Mucosa of stomach (tissue), 1 donor: ENCODE measurements around the gene PILRA.

ENCODE experiments used
- H3K27me3 ChIP-seq: one replicate; pipeline ENCODE4 v1.7.0; 2013; ENCODE audit warnings: mild to moderate bottlenecking, low read length; ENCODE audit not compliant: control insufficient read depth, insufficient read depth
- H3K36me3 ChIP-seq: one replicate; pipeline ENCODE4 v1.7.0; 2013; ENCODE audit warnings: low read length; ENCODE audit not compliant: control insufficient read depth, insufficient read depth
- H3K4me1 ChIP-seq: one replicate; pipeline ENCODE4 v1.7.0; 2013; ENCODE audit warnings: mild to moderate bottlenecking, low read length; ENCODE audit not compliant: control insufficient read depth, insufficient read depth
- H3K4me3 ChIP-seq: one replicate; pipeline ENCODE4 v1.7.0; 2013; ENCODE audit warnings: low read length
- H3K9ac ChIP-seq: one replicate; pipeline ENCODE4 v1.7.0; 2013; ENCODE audit warnings: mild to moderate bottlenecking, low read length, moderate library complexity
- H3K9me3 ChIP-seq: one replicate; pipeline ENCODE4 v1.7.0; 2013; ENCODE audit warnings: mild to moderate bottlenecking, low read length, moderate library complexity; ENCODE audit not compliant: control insufficient read depth
- donor health status: Pancreatic carcinoma.

Gene PILRA

GRCh38 chr7:100406767-100407166, 33.5 kb downstream of the PILRA start:
- no peak overlapping the region for H3K9ac ChIP-seq
- H3K9me3 ChIP-seq: no peaks in the 10 kb centered on the region
- no peaks in the 10 kb centered on the region for H3K4me1 ChIP-seq
- H3K36me3 ChIP-seq: no peaks in the 10 kb centered on the region
- H3K27me3 ChIP-seq: no peaks in the 10 kb centered on the region
- H3K4me3 ChIP-seq: no peak overlapping the region

GRCh38 chr7:100407285-100408180, 34.2 kb downstream of the PILRA start:
- Histone ChIP-seq H3K4me3 (no peak overlapping the region), H3K9me3 (no peaks in the 10 kb centered on the region), H3K36me3 (no peaks in the 10 kb centered on the region), H3K4me1 (no peaks in the 10 kb centered on the region), H3K9ac (no peak overlapping the region), H3K27me3 (no peaks in the 10 kb centered on the region)

GRCh38 chr7:100411101-100411500, 37.8 kb downstream of the PILRA start:
- no peak overlapping the region for H3K4me3 ChIP-seq
- no peaks in the 10 kb centered on the region for H3K27me3 ChIP-seq
- H3K9ac ChIP-seq: no peak overlapping the region
- no peaks in the 10 kb centered on the region for H3K9me3 ChIP-seq
- no peaks in the 10 kb centered on the region for H3K4me1 ChIP-seq
- H3K36me3 ChIP-seq: no peaks in the 10 kb centered on the region

- H3K27me3 ChIP-seq: no peaks in the 10 kb centered on the region
- H3K36me3 ChIP-seq: no peaks in the 10 kb centered on the region
- no peaks in the 10 kb centered on the region for H3K9me3 ChIP-seq
- no peak overlapping the region for H3K9ac ChIP-seq
- no peak overlapping the region for H3K4me3 ChIP-seq
- no peaks in the 10 kb centered on the region for H3K4me1 ChIP-seq
Observed at GRCh38 chr7:100413346-100413745, 40.1 kb downstream of the PILRA start.

- Histone ChIP-seq H3K27me3 (no peaks in the 10 kb centered on the region), H3K9ac (no peak overlapping the region), H3K4me1 (no peaks in the 10 kb centered on the region), H3K4me3 (no peak overlapping the region), H3K9me3 (no peaks in the 10 kb centered on the region), H3K36me3 (no peaks in the 10 kb centered on the region)
Observed at GRCh38 chr7:100413889-100414288, 40.6 kb downstream of the PILRA start.

GRCh38 chr7:100415448-100415847, 42.2 kb downstream of the PILRA start:
- Histone ChIP-seq H3K4me3 (no peak overlapping the region), H3K36me3 (no peaks in the 10 kb centered on the region), H3K9me3 (no peaks in the 10 kb centered on the region), H3K27me3 (no peaks in the 10 kb centered on the region), H3K4me1 (no peaks in the 10 kb centered on the region), H3K9ac (no peak overlapping the region)

GRCh38 chr7:100418930-100419659, 45.8 kb downstream of the PILRA start:
- Histone ChIP-seq H3K9me3 (no peaks in the 10 kb centered on the region), H3K4me1 (no peaks in the 10 kb centered on the region), H3K36me3 (no peaks in the 10 kb centered on the region), H3K27me3 (no peaks in the 10 kb centered on the region), H3K9ac (no peak overlapping the region), H3K4me3 (no peak overlapping the region)

GRCh38 chr7:100419660-100420226, 46.5 kb downstream of the PILRA start:
- Histone ChIP-seq H3K9ac (no peak overlapping the region), H3K9me3 (no peaks in the 10 kb centered on the region), H3K36me3 (no peaks in the 10 kb centered on the region), H3K4me3 (no peak overlapping the region), H3K4me1 (no peaks in the 10 kb centered on the region), H3K27me3 (no peaks in the 10 kb centered on the region)

GRCh38 chr7:100423315-100423714, 50.0 kb downstream of the PILRA start:
- H3K36me3 ChIP-seq: no peaks in the 10 kb centered on the region
- H3K9me3 ChIP-seq: no peaks in the 10 kb centered on the region
- H3K9ac ChIP-seq: no peak overlapping the region
- peaks cover 6% of the 10 kb centered on the region for H3K4me1 ChIP-seq
- no peak overlapping the region for H3K4me3 ChIP-seq
- H3K27me3 ChIP-seq: no peaks in the 10 kb centered on the region

- peaks cover 6% of the 10 kb centered on the region for H3K4me1 ChIP-seq
Observed at GRCh38 chr7:100425347-100425746, 52.1 kb downstream of the PILRA start.

GRCh38 chr7:100426516-100426915, 53.2 kb downstream of the PILRA start:
- Histone ChIP-seq H3K4me1 (peaks cover 17% of the 10 kb centered on the region), H3K36me3 (no peaks in the 10 kb centered on the region)

More at GRCh38 chr7:100425347-100425746, 52.1 kb downstream of the PILRA start:
- no peaks in the 10 kb centered on the region for H3K36me3 ChIP-seq
- no peak overlapping the region for H3K4me3 ChIP-seq
- no peaks in the 10 kb centered on the region for H3K27me3 ChIP-seq
- H3K9me3 ChIP-seq: no peaks in the 10 kb centered on the region
- H3K9ac ChIP-seq: no peak overlapping the region

GRCh38 chr7:100427762-100428198, 54.5 kb downstream of the PILRA start:
- no peak overlapping the region for H3K9ac ChIP-seq
- H3K4me1 ChIP-seq: peaks cover 21% of the 10 kb centered on the region
- no peaks in the 10 kb centered on the region for H3K36me3 ChIP-seq
- H3K4me3 ChIP-seq: no peak overlapping the region
- no peaks in the 10 kb centered on the region for H3K27me3 ChIP-seq
- no peaks in the 10 kb centered on the region for H3K9me3 ChIP-seq

More at GRCh38 chr7:100426516-100426915, 53.2 kb downstream of the PILRA start:
- no peak overlapping the region for H3K9ac ChIP-seq
- no peaks in the 10 kb centered on the region for H3K27me3 ChIP-seq
- no peaks in the 10 kb centered on the region for H3K9me3 ChIP-seq
- no peak overlapping the region for H3K4me3 ChIP-seq
